IPS-18c (cell line): ENCODE results near the gene AJM1.
"Not testable (repeated sequence)": the region's sequence is repeated elsewhere in the genome, so short reads cannot be mapped to it uniquely, and the experiment has no call there.

Experiments
- H3K4me3 ChIP-seq: 2 replicates; pipeline ENCODE4 v1.7.0; 2013; ENCODE audit warnings: low read depth, mild to moderate bottlenecking, low read length, moderate library complexity; ENCODE audit not compliant: insufficient read depth
- H3K9me3 ChIP-seq: one replicate; pipeline ENCODE4 v1.6.1; 2013; ENCODE audit warnings: mild to moderate bottlenecking, low read length, moderate library complexity; ENCODE audit not compliant: control insufficient read depth, insufficient read depth

Gene AJM1

GRCh38 chr9:136857581-136858412, 15.5 kb downstream of the AJM1 start:
- H3K4me3 ChIP-seq, result no peak overlapping the region
- no peaks in the 10 kb centered on the region for H3K9me3 ChIP-seq

- no peak overlapping the region for H3K4me3 ChIP-seq
- H3K9me3 ChIP-seq, result no peaks in the 10 kb centered on the region
These were observed 16.2 kb downstream of the AJM1 start for GRCh38 chr9:136858452-136858843.

GRCh38 chr9:136858844-136859757, 16.8 kb downstream of the AJM1 start:
- H3K9me3 ChIP-seq, result no peaks in the 10 kb centered on the region
- H3K4me3 ChIP-seq, result no peak overlapping the region

GRCh38 chr9:136860529-136860928, 18.3 kb downstream of the AJM1 start:
- H3K9me3 ChIP-seq, result no peaks in the 10 kb centered on the region
- no peak overlapping the region for H3K4me3 ChIP-seq

GRCh38 chr9:136860933-136861873, 18.9 kb downstream of the AJM1 start:
- Histone ChIP-seq H3K9me3 (no peaks in the 10 kb centered on the region), H3K4me3 (no peak overlapping the region)

GRCh38 chr9:136861874-136862457, 19.7 kb downstream of the AJM1 start:
- Histone ChIP-seq H3K9me3 (no peaks in the 10 kb centered on the region), H3K4me3 (no peak overlapping the region)

GRCh38 chr9:136862849-136863622, 20.8 kb downstream of the AJM1 start:
- no peaks in the 10 kb centered on the region for H3K9me3 ChIP-seq

GRCh38 chr9:136863623-136864273, 21.5 kb downstream of the AJM1 start:
- H3K4me3 ChIP-seq, result no peak overlapping the region

More at GRCh38 chr9:136862849-136863622, 20.8 kb downstream of the AJM1 start:
- H3K4me3 ChIP-seq, result no peak overlapping the region

GRCh38 chr9:136865041-136865767, 22.9 kb downstream of the AJM1 start:
- Histone ChIP-seq H3K4me3 (peak overlapping the region; percentile 77), H3K9me3 (peaks cover 3% of the 10 kb centered on the region)

More at GRCh38 chr9:136863623-136864273, 21.5 kb downstream of the AJM1 start:
- peaks cover 2% of the 10 kb centered on the region for H3K9me3 ChIP-seq

- Histone ChIP-seq H3K4me3 (peak overlapping the region; percentile 77), H3K9me3 (peaks cover 6% of the 10 kb centered on the region)
These were observed 23.5 kb downstream of the AJM1 start for GRCh38 chr9:136865768-136866103.

- H3K9me3 ChIP-seq, H3K4me3 ChIP-seq: not testable (repeated sequence)
These were observed 24.7 kb downstream of the AJM1 start for GRCh38 chr9:136866898-136867421.

GRCh38 chr9:136867480-136867879, 25.2 kb downstream of the AJM1 start:
- Histone ChIP-seq H3K9me3 (peaks cover 13% of the 10 kb centered on the region), H3K4me3 (no peak overlapping the region)

- Histone ChIP-seq H3K4me3 (no peak overlapping the region), H3K9me3 (peaks cover 16% of the 10 kb centered on the region)
These were observed 25.6 kb downstream of the AJM1 start for GRCh38 chr9:136867917-136868316.

- no peak overlapping the region for H3K4me3 ChIP-seq
- H3K9me3 ChIP-seq, result peaks cover 16% of the 10 kb centered on the region
These were observed 26.4 kb downstream of the AJM1 start for GRCh38 chr9:136868644-136869043.

- not testable (repeated sequence) for H3K4me3 ChIP-seq
- peaks cover 18% of the 10 kb centered on the region for H3K9me3 ChIP-seq
These were observed 27.3 kb downstream of the AJM1 start for GRCh38 chr9:136869611-136870010.
